ENCODE measurements around the gene HM13. TPM values are rescaled to one million over a fixed set of nuclear protein-coding genes. Genes with fewer than 3 reads are reported as not detected.

Gene HM13
- total and polyA plus RNA-seq, 2 of the 13 experiments (the other 11 are each of a cell fraction or from before 2014, with no cell fraction given) = 118 to 243 TPM

- TF ChIP-seq, protein P1, sequence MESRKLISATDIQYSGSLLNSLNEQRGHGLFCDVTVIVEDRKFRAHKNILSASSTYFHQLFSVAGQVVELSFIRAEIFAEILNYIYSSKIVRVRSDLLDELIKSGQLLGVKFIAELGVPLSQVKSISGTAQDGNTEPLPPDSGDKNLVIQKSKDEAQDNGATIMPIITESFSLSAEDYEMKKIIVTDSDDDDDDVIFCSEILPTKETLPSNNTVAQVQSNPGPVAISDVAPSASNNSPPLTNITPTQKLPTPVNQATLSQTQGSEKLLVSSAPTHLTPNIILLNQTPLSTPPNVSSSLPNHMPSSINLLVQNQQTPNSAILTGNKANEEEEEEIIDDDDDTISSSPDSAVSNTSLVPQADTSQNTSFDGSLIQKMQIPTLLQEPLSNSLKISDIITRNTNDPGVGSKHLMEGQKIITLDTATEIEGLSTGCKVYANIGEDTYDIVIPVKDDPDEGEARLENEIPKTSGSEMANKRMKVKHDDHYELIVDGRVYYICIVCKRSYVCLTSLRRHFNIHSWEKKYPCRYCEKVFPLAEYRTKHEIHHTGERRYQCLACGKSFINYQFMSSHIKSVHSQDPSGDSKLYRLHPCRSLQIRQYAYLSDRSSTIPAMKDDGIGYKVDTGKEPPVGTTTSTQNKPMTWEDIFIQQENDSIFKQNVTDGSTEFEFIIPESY (CRISPR knock-in tag; IDR thresholded peaks at IDR 0.05) = no peak
- no peak for TF ChIP-seq KDM6A (CRISPR knock-in tag; IDR thresholded peaks at IDR 0.05; ENCODE audit: low read depth)
- TF ChIP-seq ZSCAN9 (CRISPR knock-in tag; IDR thresholded peaks at IDR 0.05; ENCODE audit: borderline replicate concordance) = no peak
- no peak for TF ChIP-seq KDM2A (CRISPR knock-in tag; IDR thresholded peaks at IDR 0.05; ENCODE audit: borderline replicate concordance, low read depth)
- no peak for TF ChIP-seq MIER2 (CRISPR knock-in tag; IDR thresholded peaks at IDR 0.05)
- TF ChIP-seq SMARCC2 (IDR thresholded peaks at IDR 0.05) = no peak
- no peak for TF ChIP-seq GLMP (CRISPR knock-in tag; IDR thresholded peaks at IDR 0.05; ENCODE audit: borderline replicate concordance)
- TF ChIP-seq KDM1A (CRISPR knock-in tag; IDR thresholded peaks at IDR 0.05) = peak; percentile 99
- no peak for TF ChIP-seq DMAP1 (CRISPR knock-in tag; IDR thresholded peaks at IDR 0.05)
- TF ChIP-seq ZZZ3 (CRISPR knock-in tag; IDR thresholded peaks at IDR 0.05; ENCODE audit: borderline replicate concordance) = no peak
- no peak for TF ChIP-seq SMAD1 (CRISPR knock-in tag; IDR thresholded peaks at IDR 0.05; ENCODE audit: borderline replicate concordance, low read depth)
- TF ChIP-seq BHLHE40 (IDR thresholded peaks at IDR 0.05; ENCODE audit: low read length) = no peak
- no peak for TF ChIP-seq ZBTB3 (CRISPR knock-in tag; IDR thresholded peaks at IDR 0.05; ENCODE audit: borderline replicate concordance, low read depth)
- no peak for TF ChIP-seq ZC3H4 (CRISPR knock-in tag; IDR thresholded peaks at IDR 0.05; ENCODE audit: borderline replicate concordance)
- TF ChIP-seq ZFYVE20 (CRISPR knock-in tag; IDR thresholded peaks at IDR 0.05; ENCODE audit: borderline replicate concordance, low read depth) = no peak
- TF ChIP-seq HIVEP1 (CRISPR knock-in tag; IDR thresholded peaks at IDR 0.05) = peak; percentile 38; the same call in 1 of the 2 replicates
- 0 out of 2 replicates have a peak, but pooled peaks have one; percentile 33 for TF ChIP-seq CAMTA2 (CRISPR knock-in tag; IDR thresholded peaks at IDR 0.05; ENCODE audit: borderline replicate concordance)
- TF ChIP-seq, protein P2, sequence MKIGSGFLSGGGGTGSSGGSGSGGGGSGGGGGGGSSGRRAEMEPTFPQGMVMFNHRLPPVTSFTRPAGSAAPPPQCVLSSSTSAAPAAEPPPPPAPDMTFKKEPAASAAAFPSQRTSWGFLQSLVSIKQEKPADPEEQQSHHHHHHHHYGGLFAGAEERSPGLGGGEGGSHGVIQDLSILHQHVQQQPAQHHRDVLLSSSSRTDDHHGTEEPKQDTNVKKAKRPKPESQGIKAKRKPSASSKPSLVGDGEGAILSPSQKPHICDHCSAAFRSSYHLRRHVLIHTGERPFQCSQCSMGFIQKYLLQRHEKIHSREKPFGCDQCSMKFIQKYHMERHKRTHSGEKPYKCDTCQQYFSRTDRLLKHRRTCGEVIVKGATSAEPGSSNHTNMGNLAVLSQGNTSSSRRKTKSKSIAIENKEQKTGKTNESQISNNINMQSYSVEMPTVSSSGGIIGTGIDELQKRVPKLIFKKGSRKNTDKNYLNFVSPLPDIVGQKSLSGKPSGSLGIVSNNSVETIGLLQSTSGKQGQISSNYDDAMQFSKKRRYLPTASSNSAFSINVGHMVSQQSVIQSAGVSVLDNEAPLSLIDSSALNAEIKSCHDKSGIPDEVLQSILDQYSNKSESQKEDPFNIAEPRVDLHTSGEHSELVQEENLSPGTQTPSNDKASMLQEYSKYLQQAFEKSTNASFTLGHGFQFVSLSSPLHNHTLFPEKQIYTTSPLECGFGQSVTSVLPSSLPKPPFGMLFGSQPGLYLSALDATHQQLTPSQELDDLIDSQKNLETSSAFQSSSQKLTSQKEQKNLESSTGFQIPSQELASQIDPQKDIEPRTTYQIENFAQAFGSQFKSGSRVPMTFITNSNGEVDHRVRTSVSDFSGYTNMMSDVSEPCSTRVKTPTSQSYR (CRISPR knock-in tag; IDR thresholded peaks at IDR 0.05; ENCODE audit: borderline replicate concordance) = no peak
- TF ChIP-seq ZNF251 (CRISPR knock-in tag; IDR thresholded peaks at IDR 0.05) = no peak
- TF ChIP-seq MEF2D (CRISPR knock-in tag; IDR thresholded peaks at IDR 0.05) = no peak
- 0 out of 2 replicates have a peak, but pooled peaks have one; percentile 29 for TF ChIP-seq ZFX (CRISPR knock-in tag; IDR thresholded peaks at IDR 0.05; ENCODE audit: low read depth)
- no peak for TF ChIP-seq ZNF83 (CRISPR knock-in tag; IDR thresholded peaks at IDR 0.05; ENCODE audit: borderline replicate concordance)
- TF ChIP-seq ETV6 (CRISPR knock-in tag; conservative IDR thresholded peaks at IDR 0.05) = no peak
- no peak for TF ChIP-seq MXD4 (CRISPR knock-in tag; IDR thresholded peaks at IDR 0.05)
- TF ChIP-seq ZNF335 (CRISPR knock-in tag; IDR thresholded peaks at IDR 0.05) = no peak
- TF ChIP-seq HDAC2 (CRISPR knock-in tag; IDR thresholded peaks at IDR 0.05) = peak; percentile 42; the same call in 1 of the 2 replicates
- TF ChIP-seq CBFB (CRISPR knock-in tag; IDR thresholded peaks at IDR 0.05) = no peak
These were observed 82.7 kb downstream of the HM13 start (continued) for GRCh38 chr20:31596831-31597480.

Data from HepG2 (cell line).